ENCODE data around the gene CFHR4.
"Not testable (repeated sequence)": the region's sequence is repeated elsewhere in the genome, so short reads cannot be mapped to it uniquely, and the experiment has no call there.

CFHR4 gene

DNA sequence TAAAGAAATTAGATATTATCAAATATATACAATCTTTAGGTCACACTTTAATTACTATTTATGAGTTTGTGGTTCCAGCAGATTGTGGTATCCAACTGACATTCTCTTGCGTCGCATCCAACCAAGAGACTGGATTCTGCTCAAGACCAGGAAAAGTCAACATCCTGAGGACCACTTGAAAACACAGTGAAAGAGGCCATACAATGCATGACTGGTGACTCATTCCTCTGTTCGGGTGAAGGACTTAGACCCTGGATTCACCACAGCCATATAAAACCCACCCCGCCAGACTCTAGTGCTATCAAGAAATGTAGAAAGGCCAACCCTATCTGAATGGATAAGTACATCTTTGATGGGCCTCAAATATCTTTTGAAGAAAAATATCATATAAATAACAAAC lies 14.5 kb upstream of the CFHR4 start:
- no peak overlapping the region for H3K4ac ChIP-seq (ENCODE audit: low read depth, low read length)
- H2AFZ ChIP-seq (ENCODE audit: insufficient read depth, low read length, poor library complexity), result no peak overlapping the region
- no peak overlapping the region for H2BK5ac ChIP-seq (ENCODE audit: low read depth, low read length, poor library complexity)
- no peak overlapping the region for H2BK12ac ChIP-seq (ENCODE audit: low read length)
- no peak overlapping the region for H4K91ac ChIP-seq (ENCODE audit: low read depth, low read length)
- H4K12ac ChIP-seq (ENCODE audit: low read depth, low read length), result no peak overlapping the region
- H4K8ac ChIP-seq (ENCODE audit: low read depth, low read length), result no peak overlapping the region
- H3K18ac ChIP-seq (ENCODE audit: low read length), result no peak overlapping the region
- no peak overlapping the region for H3K27ac ChIP-seq (ENCODE audit: low read depth, low read length)
- H3K23ac ChIP-seq (ENCODE audit: low read length), result no peak overlapping the region
- H2BK120ac ChIP-seq (ENCODE audit: insufficient read depth, low read length, poor library complexity), result no peak overlapping the region
- DNase-seq, result no peak
- H3K4me3 ChIP-seq (ENCODE audit: low read depth, low read length), result no peak overlapping the region
- no peaks in the 10 kb centered on the region for H3K79me1 ChIP-seq (ENCODE audit: low read length)
- no CpG with 5 or more reads among the region's 4 CpGs for WGBS (ENCODE audit: extremely low coverage, insufficient coverage, insufficient read length)
- no peaks in the 10 kb centered on the region for H3K79me2 ChIP-seq (ENCODE audit: control insufficient read depth, insufficient read depth, low read length, poor library complexity)
- H3K4me1 ChIP-seq (ENCODE audit: control insufficient read depth in 1 of 2, insufficient read depth in 2 of 2, low read length in 2 of 2), result peaks cover 0 to 3% of the 10 kb centered on the region in 2 experiments
- H3K14ac ChIP-seq (ENCODE audit: low read length), result no peak overlapping the region
- H2AK5ac ChIP-seq (ENCODE audit: low read length), result no peak overlapping the region
- H3K36me3 ChIP-seq (ENCODE audit: control insufficient read depth in 1 of 2, insufficient read depth in 2 of 2, low read length in 2 of 2), result no peaks in the 10 kb centered on the region
- no peaks in the 10 kb centered on the region for H3K9me3 ChIP-seq (ENCODE audit: insufficient read depth, low read depth, low read length)
- no peak overlapping the region for H3K4me2 ChIP-seq (ENCODE audit: low read length)
- H3K27me3 ChIP-seq (ENCODE audit: insufficient read depth, low read length), result no peaks in the 10 kb centered on the region
- H3K9ac ChIP-seq (ENCODE audit: low read length), result no peak overlapping the region

DNA sequence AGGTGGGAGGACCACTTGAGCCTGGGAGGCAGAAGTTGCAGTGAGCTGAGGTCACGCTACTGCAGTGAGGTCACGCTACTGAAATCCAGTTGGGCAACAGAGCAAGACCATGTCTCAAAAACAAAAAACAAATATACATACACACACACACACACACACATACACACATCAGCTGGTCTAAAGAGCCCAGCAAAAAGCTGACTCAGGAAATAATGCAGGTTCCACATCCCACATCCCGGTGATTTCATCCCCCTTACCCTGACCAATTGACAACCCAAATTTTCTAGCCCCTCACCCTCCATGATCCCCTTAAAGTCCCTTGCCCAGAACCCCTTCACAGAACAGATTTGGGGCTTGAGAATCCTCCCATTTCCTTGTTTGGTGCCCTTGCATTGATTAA lies 11.9 kb upstream of the CFHR4 start:
- no peaks in the 10 kb centered on the region for H3K79me2 ChIP-seq (ENCODE audit: control insufficient read depth, insufficient read depth, low read length, poor library complexity)
- H3K9me3 ChIP-seq (ENCODE audit: insufficient read depth, low read depth, low read length), result no peaks in the 10 kb centered on the region
- H3K4ac ChIP-seq (ENCODE audit: low read depth, low read length), result no peak overlapping the region
- H3K79me1 ChIP-seq (ENCODE audit: low read length), result no peaks in the 10 kb centered on the region
- no peak overlapping the region for H3K27ac ChIP-seq (ENCODE audit: low read depth, low read length)
- no peak overlapping the region for H2AK5ac ChIP-seq (ENCODE audit: low read length)
- no peak overlapping the region for H4K12ac ChIP-seq (ENCODE audit: low read depth, low read length)
- no peak overlapping the region for H3K23ac ChIP-seq (ENCODE audit: low read length)
- no peak overlapping the region for H2BK120ac ChIP-seq (ENCODE audit: insufficient read depth, low read length, poor library complexity)
- no peak overlapping the region for H4K91ac ChIP-seq (ENCODE audit: low read depth, low read length)
- no peak overlapping the region for H3K4me3 ChIP-seq (ENCODE audit: low read depth, low read length)
- H3K4me1 ChIP-seq (ENCODE audit: control insufficient read depth in 1 of 2, insufficient read depth in 2 of 2, low read length in 2 of 2), result peaks cover 0 to 3% of the 10 kb centered on the region in 2 experiments
- H3K4me2 ChIP-seq (ENCODE audit: low read length), result no peak overlapping the region
- DNase-seq, result no peak
- no peak overlapping the region for H3K9ac ChIP-seq (ENCODE audit: low read length)
- no peaks in the 10 kb centered on the region for H3K36me3 ChIP-seq (ENCODE audit: control insufficient read depth in 1 of 2, insufficient read depth in 2 of 2, low read length in 2 of 2)
- no peak overlapping the region for H3K18ac ChIP-seq (ENCODE audit: low read length)
- H2BK5ac ChIP-seq (ENCODE audit: low read depth, low read length, poor library complexity), result no peak overlapping the region
- no peak overlapping the region for H3K14ac ChIP-seq (ENCODE audit: low read length)
- no peak overlapping the region for H4K8ac ChIP-seq (ENCODE audit: low read depth, low read length)
- no peak overlapping the region for H2BK12ac ChIP-seq (ENCODE audit: low read length)
- H3K27me3 ChIP-seq (ENCODE audit: insufficient read depth, low read length), result no peaks in the 10 kb centered on the region
- no CpG with 5 or more reads among the region's 3 CpGs for WGBS (ENCODE audit: extremely low coverage, insufficient coverage, insufficient read length)
- H2AFZ ChIP-seq (ENCODE audit: insufficient read depth, low read length, poor library complexity), result no peak overlapping the region

DNA sequence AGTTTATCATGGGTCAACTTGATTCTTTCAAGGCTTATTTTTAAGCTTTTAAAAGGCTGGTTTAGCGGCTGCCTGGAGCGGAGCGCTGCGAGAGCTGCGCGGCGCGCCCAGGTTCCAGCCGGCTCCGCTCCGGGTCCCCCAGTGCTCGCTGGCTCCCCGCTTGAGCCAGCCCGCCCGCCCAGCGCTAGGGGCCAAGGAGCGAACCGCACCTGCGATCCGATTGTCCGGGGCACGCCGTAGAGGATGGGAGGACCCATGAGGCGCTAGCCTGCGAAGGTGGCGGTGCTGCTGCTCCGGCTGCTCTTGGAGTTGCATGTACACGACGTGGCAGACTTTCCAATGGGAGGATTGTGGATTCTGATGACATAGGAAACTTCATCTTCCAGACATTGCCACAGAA lies 9.9 kb upstream of the CFHR4 start:
- H3K79me2 ChIP-seq (ENCODE audit: control insufficient read depth, insufficient read depth, low read length, poor library complexity), result no peaks in the 10 kb centered on the region
- H4K8ac ChIP-seq (ENCODE audit: low read depth, low read length), result no peak overlapping the region
- no peak overlapping the region for H2BK120ac ChIP-seq (ENCODE audit: insufficient read depth, low read length, poor library complexity)
- H2AFZ ChIP-seq (ENCODE audit: insufficient read depth, low read length, poor library complexity), result peak overlapping the region; percentile 63
- H3K36me3 ChIP-seq (ENCODE audit: control insufficient read depth in 1 of 2, insufficient read depth in 2 of 2, low read length in 2 of 2), result no peaks in the 10 kb centered on the region
- H3K4me3 ChIP-seq (ENCODE audit: low read depth, low read length), result no peak overlapping the region
- H3K4me1 ChIP-seq (ENCODE audit: control insufficient read depth in 1 of 2, insufficient read depth in 2 of 2, low read length in 2 of 2), result peaks cover 0 to 3% of the 10 kb centered on the region in 2 experiments
- no peak overlapping the region for H2AK5ac ChIP-seq (ENCODE audit: low read length)
- H3K27me3 ChIP-seq (ENCODE audit: insufficient read depth, low read length), result no peaks in the 10 kb centered on the region
- no peak overlapping the region for H3K14ac ChIP-seq (ENCODE audit: low read length)
- H3K27ac ChIP-seq (ENCODE audit: low read depth, low read length), result no peak overlapping the region
- no peaks in the 10 kb centered on the region for H3K79me1 ChIP-seq (ENCODE audit: low read length)
- no peak overlapping the region for H3K4ac ChIP-seq (ENCODE audit: low read depth, low read length)
- H4K12ac ChIP-seq (ENCODE audit: low read depth, low read length), result no peak overlapping the region
- WGBS (ENCODE audit: extremely low coverage, insufficient coverage, insufficient read length), result no CpG with 5 or more reads among the region's 29 CpGs
- H3K18ac ChIP-seq (ENCODE audit: low read length), result no peak overlapping the region
- no peak overlapping the region for H4K91ac ChIP-seq (ENCODE audit: low read depth, low read length)
- H3K9me3 ChIP-seq (ENCODE audit: insufficient read depth, low read depth, low read length), result no peaks in the 10 kb centered on the region
- no peak overlapping the region for H3K23ac ChIP-seq (ENCODE audit: low read length)
- H3K9ac ChIP-seq (ENCODE audit: low read length), result no peak overlapping the region
- no peak for DNase-seq
- H2BK12ac ChIP-seq (ENCODE audit: low read length), result no peak overlapping the region
- H2BK5ac ChIP-seq (ENCODE audit: low read depth, low read length, poor library complexity), result no peak overlapping the region
- H3K4me2 ChIP-seq (ENCODE audit: low read length), result peak overlapping the region; percentile 69

DNA sequence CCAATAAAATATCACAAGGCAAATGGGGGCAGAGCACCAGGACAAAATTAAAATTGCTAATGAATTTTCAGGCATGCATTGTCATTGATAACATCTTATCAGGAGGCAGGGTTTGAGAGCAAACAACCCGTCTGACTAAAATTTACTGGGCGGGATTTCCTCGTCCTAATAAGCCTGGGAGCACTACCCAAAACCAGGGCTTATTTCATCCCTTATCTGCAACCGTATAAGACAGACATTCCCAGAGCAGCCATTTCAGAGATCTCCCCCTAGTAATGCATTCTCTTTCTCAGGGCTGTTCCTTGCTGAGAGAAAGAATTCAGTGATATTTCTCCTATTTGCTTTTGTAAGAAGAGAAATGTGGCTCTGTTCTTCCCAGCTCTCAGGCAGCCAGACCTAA lies 1.3 kb upstream of the CFHR4 start:
- not testable (repeated sequence) for H3K79me1 ChIP-seq (ENCODE audit: low read length); H3K4me3 ChIP-seq (ENCODE audit: low read depth, low read length); H4K8ac ChIP-seq (ENCODE audit: low read depth, low read length); H2BK120ac ChIP-seq (ENCODE audit: insufficient read depth, low read length, poor library complexity); H4K12ac ChIP-seq (ENCODE audit: low read depth, low read length); H2AK5ac ChIP-seq (ENCODE audit: low read length); H2BK5ac ChIP-seq (ENCODE audit: low read depth, low read length, poor library complexity); H3K18ac ChIP-seq (ENCODE audit: low read length); H3K4me1 ChIP-seq (ENCODE audit: control insufficient read depth in 1 of 2, insufficient read depth in 2 of 2, low read length in 2 of 2); H3K27me3 ChIP-seq (ENCODE audit: insufficient read depth, low read length); H3K14ac ChIP-seq (ENCODE audit: low read length); H3K9ac ChIP-seq (ENCODE audit: low read length); DNase-seq; H2AFZ ChIP-seq (ENCODE audit: insufficient read depth, low read length, poor library complexity); H3K9me3 ChIP-seq (ENCODE audit: insufficient read depth, low read depth, low read length); H3K4me2 ChIP-seq (ENCODE audit: low read length); H2BK12ac ChIP-seq (ENCODE audit: low read length); H3K36me3 ChIP-seq (ENCODE audit: control insufficient read depth in 1 of 2, insufficient read depth in 2 of 2, low read length in 2 of 2); H3K27ac ChIP-seq (ENCODE audit: low read depth, low read length); H3K4ac ChIP-seq (ENCODE audit: low read depth, low read length); H4K91ac ChIP-seq (ENCODE audit: low read depth, low read length); H3K23ac ChIP-seq (ENCODE audit: low read length); H3K79me2 ChIP-seq (ENCODE audit: control insufficient read depth, insufficient read depth, low read length, poor library complexity)
- WGBS (ENCODE audit: extremely low coverage, insufficient coverage, insufficient read length), result no CpG with 5 or more reads among the region's 4 CpGs
